ENCODE measurements around the gene MROH9. TPM values are rescaled to one million over a fixed set of nuclear protein-coding genes. Genes with fewer than 3 reads are reported as not detected.

The MROH9 gene
- total and polyA plus RNA-seq, 2 of the 8 experiments (the other 6 are each of a cell fraction or from before 2014, with no cell fraction given) = not detected

DNA sequence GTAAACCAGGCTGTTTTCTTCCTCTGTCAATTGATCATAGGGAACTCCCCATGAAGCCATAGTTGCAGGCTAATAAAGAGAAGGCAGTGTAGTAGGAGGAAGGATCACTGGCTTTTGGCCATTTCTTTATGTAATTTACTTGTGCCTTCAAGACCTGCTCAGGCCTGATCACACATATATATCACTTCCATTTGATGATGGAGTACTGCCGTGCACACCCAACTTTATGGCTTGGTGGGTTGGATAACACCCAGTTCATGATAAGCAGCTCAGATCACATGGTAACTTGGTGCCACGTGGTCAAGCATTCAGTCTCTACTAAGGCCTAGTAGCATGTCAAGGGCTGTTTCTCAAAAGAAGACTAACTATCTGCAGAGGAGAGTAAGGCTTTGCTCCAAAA, 4.1 kb downstream of the MROH9 start:
- Histone ChIP-seq H3K36me3 (ENCODE audit: control insufficient read depth in 2 of 4, insufficient read depth in 4 of 4, low read length in 3 of 4) (no peaks in the 10 kb centered on the region), H4K91ac (replicated peaks; ENCODE audit: insufficient read length, low read length) (no peak overlapping the region), H3K9ac (replicated peaks in 1 of 4; ENCODE audit: extremely low read depth in 1 of 4, low read depth in 3 of 4, low read length in 3 of 4) (no peak overlapping the region), H3K18ac (ENCODE audit: extremely low read depth, low read length) (no peak overlapping the region), H3K4me2 (ENCODE audit: insufficient read depth in 1 of 2, low read depth in 2 of 2, low read length in 2 of 2) (no peak overlapping the region), H2BK5ac (ENCODE audit: low read depth, low read length) (no peak overlapping the region), H4K8ac (ENCODE audit: extremely low read depth, insufficient read depth, low read length) (no peak overlapping the region), H3K4me3 (ENCODE audit: extremely low read depth in 1 of 4, insufficient read depth in 2 of 4, low read depth in 3 of 4, low read length in 4 of 4) (no peak overlapping the region), H3K27me3 (replicated peaks in 1 of 4; ENCODE audit: control insufficient read depth in 3 of 4, extremely low read depth in 1 of 4, insufficient read depth in 3 of 4, low read length in 3 of 4) (no peaks in the 10 kb centered on the region), H3K9me3 (ENCODE audit: insufficient read depth in 2 of 2, low read depth in 1 of 2, low read length in 1 of 2) (no peaks in the 10 kb centered on the region), H2AK5ac (ENCODE audit: low read depth, low read length) (no peak overlapping the region), H2BK12ac (ENCODE audit: low read depth, low read length) (no peak overlapping the region), H3K23me2 (ENCODE audit: low read depth, low read length) (no peaks in the 10 kb centered on the region), H3K14ac (ENCODE audit: insufficient read length) (no peak overlapping the region), H2BK20ac (ENCODE audit: low read length) (no peak overlapping the region), H3K56ac (replicated peaks; ENCODE audit: insufficient read length, low read depth, low read length) (no peak overlapping the region), H4K5ac (ENCODE audit: insufficient read length, low read depth, low read length) (no peak overlapping the region), H2BK15ac (ENCODE audit: low read length) (no peak overlapping the region), H2AFZ (ENCODE audit: low read length) (no peak overlapping the region), H3K27ac (ENCODE audit: low read depth, low read length) (no peak overlapping the region), H4K20me1 (replicated peaks in 1 of 2; ENCODE audit: control insufficient read depth in 1 of 2, insufficient read depth in 2 of 2, low read length in 2 of 2) (no peaks in the 10 kb centered on the region), H3K4ac (replicated peaks; ENCODE audit: insufficient read length, low read depth, low read length) (no peak overlapping the region), H3K79me2 (ENCODE audit: control insufficient read depth in 1 of 2, insufficient read depth in 2 of 2, low read length in 2 of 2) (no peaks in the 10 kb centered on the region), H2BK120ac (replicated peaks; ENCODE audit: low read depth, low read length) (no peak overlapping the region), H3K4me1 (replicated peaks in 1 of 4; ENCODE audit: control insufficient read depth in 3 of 4, insufficient read depth in 4 of 4, low read length in 3 of 4) (no peaks in the 10 kb centered on the region), H3K79me1 (ENCODE audit: low read depth, low read length) (no peaks in the 10 kb centered on the region), H3K23ac (ENCODE audit: insufficient read length) (no peak overlapping the region)
- DNase-seq (ENCODE audit: low read depth in 1 of 2, low spot score in 2 of 2) = no peak
- CTCF ChIA-PET (ENCODE audit: partially characterized antibody) = interaction anchor here (1.9 to 3.0 kb wide), 2 partner anchors 10 to 11 kb away, joined by 5 to 16 read pairs; no protein-coding TSS in a partner anchor
- FAIRE-seq = no peak
- WGBS, 2 experiments (ENCODE audit: extremely low coverage in 1 of 2, insufficient coverage in 1 of 2, insufficient read length in 1 of 2, insufficient replicate concordance in 2 of 2, low coverage in 1 of 2, low lambda C conversion rate in 2 of 2, missing lambda C conversion rate in 1 of 2) = 72% methylated on average over 2 of the region's 2 CpGs; no CpG with 5 or more reads in 1 of the 2 experiments
- POLR2A ChIA-PET (ENCODE audit: partially characterized antibody) = no interaction called here
- no peak for TF ChIP-seq EZH2 (IDR thresholded peaks at IDR 0.05; ENCODE audit: low read depth, low read length, severe bottlenecking)
- TF ChIP-seq RXRA (IDR thresholded peaks at IDR 0.05; ENCODE audit: insufficient read depth, low read depth, low read length) = no peak
- TF ChIP-seq ZNF274 (IDR thresholded peaks at IDR 0.05; ENCODE audit: borderline replicate concordance, extremely low read depth, low read length) = no peak
- TF ChIP-seq PHF8 (conservative IDR thresholded peaks at IDR 0.05; ENCODE audit: low read depth, low read length) = no peak
- TF ChIP-seq SP2 (IDR thresholded peaks at IDR 0.05; ENCODE audit: low read length) = no peak
- TF ChIP-seq YY1 (IDR thresholded peaks at IDR 0.05; ENCODE audit: low read depth, low read length) = no peak
- TF ChIP-seq HDAC2 (IDR thresholded peaks at IDR 0.05; ENCODE audit: borderline replicate concordance in 1 of 2, low read depth in 2 of 2, low read length in 2 of 2) = no peak
- no peak for TF ChIP-seq FOSL1 (IDR thresholded peaks at IDR 0.05; ENCODE audit: insufficient read depth, low read depth, low read length)
- no peak for TF ChIP-seq CEBPB (IDR thresholded peaks at IDR 0.05; ENCODE audit: low read depth, low read length)
- no peak for TF ChIP-seq EGR1 (IDR thresholded peaks at IDR 0.05; ENCODE audit: borderline replicate concordance, low read depth, low read length)
- no peak for TF ChIP-seq SIN3A (conservative IDR thresholded peaks at IDR 0.05 in 1 of 2, IDR thresholded peaks at IDR 0.05 in 1 of 2; ENCODE audit: low read depth in 1 of 2, low read length in 2 of 2)
- no peak for TF ChIP-seq TCF12 (IDR thresholded peaks at IDR 0.05; ENCODE audit: low read depth, low read length)
- TF ChIP-seq, protein P1, sequence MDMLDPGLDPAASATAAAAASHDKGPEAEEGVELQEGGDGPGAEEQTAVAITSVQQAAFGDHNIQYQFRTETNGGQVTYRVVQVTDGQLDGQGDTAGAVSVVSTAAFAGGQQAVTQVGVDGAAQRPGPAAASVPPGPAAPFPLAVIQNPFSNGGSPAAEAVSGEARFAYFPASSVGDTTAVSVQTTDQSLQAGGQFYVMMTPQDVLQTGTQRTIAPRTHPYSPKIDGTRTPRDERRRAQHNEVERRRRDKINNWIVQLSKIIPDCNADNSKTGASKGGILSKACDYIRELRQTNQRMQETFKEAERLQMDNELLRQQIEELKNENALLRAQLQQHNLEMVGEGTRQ (IDR thresholded peaks at IDR 0.05; ENCODE audit: low read length) = no peak
